ENCODE measurements around the gene IL10RA.

The IL10RA gene

GRCh38 chr11:118046964-118047700 lies 60.9 kb downstream of the IL10RA start:
- no peak for DNase-seq (ENCODE audit: low read depth in 2 of 2)

- DNase-seq (ENCODE audit: low read depth in 2 of 2), result no peak
Observed at GRCh38 chr11:118047749-118048148, 61.6 kb downstream of the IL10RA start.

GRCh38 chr11:118048472-118049370 lies 62.5 kb downstream of the IL10RA start:
- no peak for DNase-seq (ENCODE audit: low read depth in 2 of 2)

- DNase-seq (ENCODE audit: low read depth in 2 of 2), result no peak
Observed at GRCh38 chr11:118049771-118050170, 63.6 kb downstream of the IL10RA start.

- no peak for DNase-seq (ENCODE audit: low read depth in 2 of 2)
Observed at GRCh38 chr11:118050208-118050891, 64.2 kb downstream of the IL10RA start.

Data from activated CD8-positive, alpha-beta memory T cell treated with anti-CD3 and anti-CD28 coated beads for 4 hours (primary cell).